GM12878 (cell line): ENCODE measurements around the gene TUT4. TPM values are rescaled to one million over a fixed set of nuclear protein-coding genes. Genes with fewer than 3 reads are reported as not detected.
A peak's percentile ranks its signal among the peaks of the same experiment; 100 is the strongest.

Source experiments
- ATF3 ChIP-seq: IDR thresholded peaks from 2 replicates; pipeline ENCODE4 v1.6.1; 2011; ENCODE audit warnings: low read depth, mild to moderate bottlenecking, low read length, moderate library complexity, borderline replicate concordance; ENCODE audit errors: extremely low read depth
- BACH1 ChIP-seq: fragments of 450-650 bp; IDR thresholded peaks from 2 replicates; pipeline ENCODE4 v1.6.1; 2017; ENCODE audit warnings: mild to moderate bottlenecking, borderline replicate concordance
- BCL11A ChIP-seq: IDR thresholded peaks from 2 replicates; pipeline ENCODE4 v1.6.1; 2011; ENCODE audit warnings: low read depth, low read length
- BRCA1 ChIP-seq: IDR thresholded peaks from 2 replicates; pipeline ENCODE4 v1.6.1; 2011; ENCODE audit warnings: low read depth, low read length, improper control_type of control experiment
- CBFB ChIP-seq: IDR thresholded peaks from 2 replicates; pipeline ENCODE4 v1.6.1; 2016; ENCODE audit warnings: antibody characterized with exemption, low read depth
- CEBPB ChIP-seq, 2 experiments: fragments of 150-350 bp in 1 of 2; IDR thresholded peaks; 2 replicates each; pipeline ENCODE4 v1.6.1; 2012 to 2014; ENCODE audit warnings: low read depth in 2 of 2, low read length in 2 of 2, borderline replicate concordance in 1 of 2, inconsistent platforms in 1 of 2
- E2F4 ChIP-seq: IDR thresholded peaks from 2 replicates; pipeline ENCODE4 v1.6.1; 2012; ENCODE audit warnings: low read depth, low read length, improper control_type of control experiment
- ELK1 ChIP-seq: IDR thresholded peaks from 2 replicates; pipeline ENCODE4 v1.6.1; 2012; ENCODE audit warnings: low read depth, low read length, improper control_type of control experiment
- FOXM1 ChIP-seq: IDR thresholded peaks from 2 replicates; pipeline ENCODE4 v1.6.1; 2012; ENCODE audit warnings: low read depth, mild to moderate bottlenecking, inconsistent platforms, low read length, moderate library complexity
- JUND ChIP-seq: IDR thresholded peaks from 2 replicates; pipeline ENCODE4 v1.6.1; 2012; ENCODE audit warnings: low read depth, mild to moderate bottlenecking, low read length, improper control_type of control experiment, moderate library complexity
- KAT2A ChIP-seq: conservative IDR thresholded peaks from 2 replicates; pipeline ENCODE4 v1.6.1; 2011; ENCODE audit warnings: low read depth, low read length; ENCODE audit not compliant: control insufficient read depth
- MEF2B ChIP-seq: fragments of 450-650 bp; IDR thresholded peaks from 2 replicates; pipeline ENCODE4 v1.6.1; 2018; ENCODE audit warnings: mild to moderate bottlenecking, moderate library complexity; ENCODE audit not compliant: partially characterized antibody, poor library complexity, severe bottlenecking
- NR2F1 ChIP-seq: fragments of 450-650 bp; conservative IDR thresholded peaks from 2 replicates; pipeline ENCODE4 v1.6.1; 2017; ENCODE audit warnings: mild to moderate bottlenecking
- NRF1 ChIP-seq: conservative IDR thresholded peaks from 2 replicates; pipeline ENCODE4 v1.6.1; 2011; ENCODE audit warnings: mild to moderate bottlenecking, low read depth, low read length, improper control_type of control experiment
- PBX3 ChIP-seq: IDR thresholded peaks from 2 replicates; pipeline ENCODE4 v1.6.1; 2011; ENCODE audit warnings: mild to moderate bottlenecking, low read depth, low read length, moderate library complexity; ENCODE audit not compliant: insufficient replicate concordance
- RAD51 ChIP-seq: fragments of 450-650 bp; IDR thresholded peaks from 2 replicates; pipeline ENCODE4 v1.6.1; 2016; ENCODE audit warnings: moderate library complexity, mild to moderate bottlenecking, inconsistent platforms
- RBBP5 ChIP-seq: fragments of 200-600 bp; sonication (generic); conservative IDR thresholded peaks from 2 replicates; pipeline ENCODE4 v1.6.1; 2016
- RFX5 ChIP-seq: IDR thresholded peaks from 2 replicates; pipeline ENCODE4 v1.6.1; 2011; ENCODE audit warnings: low read depth, low read length, improper control_type of control experiment
- RUNX3 ChIP-seq: IDR thresholded peaks from 2 replicates; pipeline ENCODE4 v1.6.1; 2012; ENCODE audit warnings: low read length, inconsistent platforms
- SIN3A ChIP-seq: IDR thresholded peaks from 2 replicates; pipeline ENCODE4 v1.6.1; 2012; ENCODE audit warnings: low read depth, low read length, improper control_type of control experiment
- SMAD5 ChIP-seq: IDR thresholded peaks from 2 replicates; pipeline ENCODE4 v1.6.1; 2016; ENCODE audit warnings: antibody characterized with exemption, low read depth
- TARDBP ChIP-seq: IDR thresholded peaks from 2 replicates; pipeline ENCODE4 v1.6.1; 2016; ENCODE audit warnings: borderline replicate concordance
- ZBTB11 ChIP-seq: fragments of 450-650 bp; formaldehyde crosslinking; IDR thresholded peaks from 2 replicates; pipeline ENCODE4 v1.5.0; 2022; ENCODE audit warnings: mild to moderate bottlenecking, missing genetic modification characterization
- ZNF384 ChIP-seq: IDR thresholded peaks from 2 replicates; pipeline ENCODE4 v1.6.1; 2012; ENCODE audit warnings: low read depth, mild to moderate bottlenecking, low read length, improper control_type of control experiment, borderline replicate concordance
- polyA plus RNA-seq, 11 experiments: library from polyadenylated mRNA; depleted of rRNA in 4 of 11; unstranded in 6 of 11; stranded (reverse) in 5 of 11; fragments of >200 nt; fragmentation: Nextera tagmentation in 4 of 11; fragmentation: Illumina TruSeq in 1 of 11; extraction: Ambion mirVana in 4 of 11; extraction: Trizol in 1 of 11; gene quantifications; 1 replicate in 1 of 11; 2 replicates in 10 of 11; pipeline versions ENCODE4 v1.2.1 to v1.2.3, GENCODE V29; 2011 to 2016; ENCODE audit warnings: inconsistent platforms in 2 of 11, missing spikeins in 2 of 11, low read depth in 1 of 11
- total RNA-seq, 4 experiments: library from RNA; depleted of rRNA in 3 of 4; stranded (reverse); fragments of >200 nt in 3 of 4; fragmentation: Illumina TruSeq in 1 of 4; extraction: Trizol in 1 of 4; gene quantifications; 2 replicates each; pipeline versions ENCODE4 v1.2.1 to v1.2.3, GENCODE V29; 2013 to 2021

The TUT4 gene
- total and polyA plus RNA-seq, 10 of the 15 experiments (the other 5 are each of a cell fraction or from before 2014, with no cell fraction given): 9.4 to 40.7 (median 27.6) TPM

GRCh38 chr1:52404116-52404974, 148.5 kb downstream of the TUT4 start, which contains the start of the genes ORC1 and PRPF38A (continued):
- TF ChIP-seq CEBPB (IDR thresholded peaks at IDR 0.05; ENCODE audit: borderline replicate concordance in 1 of 2, low read depth in 2 of 2, low read length in 2 of 2) (peak in 1 of 2 experiments; percentile 86; a peak in 2 of 4 replicates), E2F4 (peak; percentile 85), MEF2B (no peak), NRF1 (no peak), RBBP5 (no peak), TARDBP (no peak), ELK1 (no peak), NR2F1 (no peak), RAD51 (peak; percentile 61), PBX3 (no peak), JUND (no peak), BRCA1 (no peak), BACH1 (peak; percentile 14; the same call in 1 of the 2 replicates), ZNF384 (no peak), SMAD5 (peak; percentile 95), FOXM1 (0 out of 2 replicates have a peak, but pooled peaks have one; percentile 21), RFX5 (no peak), SIN3A (peak; percentile 94; the same call in 1 of the 2 replicates), ZBTB11 (CRISPR knock-in tag) (no peak), KAT2A (no peak), CBFB (no peak), ATF3 (no peak), RUNX3 (no peak; the same call in 1 of the 2 replicates), BCL11A (no peak)
